Kidney epithelial cell (primary cell): ENCODE results near the gene RAB11FIP4. TPM values are rescaled to one million over a fixed set of nuclear protein-coding genes. Genes with fewer than 3 reads are reported as not detected.

ENCODE experiments used
- DNase-seq: peaks from one replicate; pipeline ENCODE4 v3.0.0-alpha.2; 2010; ENCODE audit warnings: low read depth
- H3K27me3 ChIP-seq: 2 replicates; pipeline ENCODE4 v1.6.0; 2011; ENCODE audit warnings: low read length; ENCODE audit not compliant: control insufficient read depth, insufficient read depth
- H3K36me3 ChIP-seq: 2 replicates; pipeline ENCODE4 v1.5.1; 2011; ENCODE audit warnings: low read length; ENCODE audit not compliant: control insufficient read depth, insufficient read depth
- H3K4me3 ChIP-seq: 2 replicates; pipeline ENCODE4 v1.5.1; 2011; ENCODE audit warnings: low read depth, mild to moderate bottlenecking, control low read depth, low read length
- CTCF ChIP-seq: IDR thresholded peaks from 2 replicates; pipeline ENCODE4 v1.5.1; 2011; ENCODE audit warnings: mild to moderate bottlenecking, moderate library complexity, low read length, control low read depth, inconsistent platforms; ENCODE audit not compliant: insufficient read depth, poor library complexity, severe bottlenecking
- total RNA-seq: library from RNA; depleted of rRNA; stranded (reverse); fragments of >200 nt; gene quantifications from 2 replicates; pipeline ENCODE4 v1.2.3, GENCODE V29; 2015

RAB11FIP4 gene
- total RNA-seq, 1 donor from 2014 or later = 26.5 TPM

GRCh38 chr17:31415640-31416502, 24.4 kb downstream of the RAB11FIP4 start:
- no peak overlapping the region for H3K4me3 ChIP-seq
- peaks cover 6% of the 10 kb centered on the region for H3K27me3 ChIP-seq
- TF ChIP-seq CTCF = no peak
- DNase-seq = no peak
- no peaks in the 10 kb centered on the region for H3K36me3 ChIP-seq

- peaks cover 6% of the 10 kb centered on the region for H3K27me3 ChIP-seq
- no peaks in the 10 kb centered on the region for H3K36me3 ChIP-seq
- TF ChIP-seq CTCF = no peak
- no peak overlapping the region for H3K4me3 ChIP-seq
- no peak for DNase-seq
Measured at GRCh38 chr17:31416503-31416923, 25.0 kb downstream of the RAB11FIP4 start.

- TF ChIP-seq CTCF = no peak
- DNase-seq = no peak
- Histone ChIP-seq H3K36me3 (no peaks in the 10 kb centered on the region), H3K27me3 (peaks cover 6% of the 10 kb centered on the region), H3K4me3 (no peak overlapping the region)
Measured at GRCh38 chr17:31417051-31417792, 25.7 kb downstream of the RAB11FIP4 start.

GRCh38 chr17:31418773-31419350, 27.4 kb downstream of the RAB11FIP4 start:
- no peak for DNase-seq
- no peak for TF ChIP-seq CTCF
- Histone ChIP-seq H3K27me3 (peaks cover 4% of the 10 kb centered on the region), H3K36me3 (no peaks in the 10 kb centered on the region), H3K4me3 (no peak overlapping the region)

- no peak for DNase-seq
- no peak for TF ChIP-seq CTCF
- H3K27me3 ChIP-seq = peaks cover 8% of the 10 kb centered on the region
- H3K4me3 ChIP-seq = no peak overlapping the region
- H3K36me3 ChIP-seq = no peaks in the 10 kb centered on the region
Measured at GRCh38 chr17:31422443-31422842, 31.0 kb downstream of the RAB11FIP4 start.
